ENCODE results near the gene SHF.

- TF ChIP-seq, protein P1, sequence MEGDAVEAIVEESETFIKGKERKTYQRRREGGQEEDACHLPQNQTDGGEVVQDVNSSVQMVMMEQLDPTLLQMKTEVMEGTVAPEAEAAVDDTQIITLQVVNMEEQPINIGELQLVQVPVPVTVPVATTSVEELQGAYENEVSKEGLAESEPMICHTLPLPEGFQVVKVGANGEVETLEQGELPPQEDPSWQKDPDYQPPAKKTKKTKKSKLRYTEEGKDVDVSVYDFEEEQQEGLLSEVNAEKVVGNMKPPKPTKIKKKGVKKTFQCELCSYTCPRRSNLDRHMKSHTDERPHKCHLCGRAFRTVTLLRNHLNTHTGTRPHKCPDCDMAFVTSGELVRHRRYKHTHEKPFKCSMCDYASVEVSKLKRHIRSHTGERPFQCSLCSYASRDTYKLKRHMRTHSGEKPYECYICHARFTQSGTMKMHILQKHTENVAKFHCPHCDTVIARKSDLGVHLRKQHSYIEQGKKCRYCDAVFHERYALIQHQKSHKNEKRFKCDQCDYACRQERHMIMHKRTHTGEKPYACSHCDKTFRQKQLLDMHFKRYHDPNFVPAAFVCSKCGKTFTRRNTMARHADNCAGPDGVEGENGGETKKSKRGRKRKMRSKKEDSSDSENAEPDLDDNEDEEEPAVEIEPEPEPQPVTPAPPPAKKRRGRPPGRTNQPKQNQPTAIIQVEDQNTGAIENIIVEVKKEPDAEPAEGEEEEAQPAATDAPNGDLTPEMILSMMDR (IDR thresholded peaks at IDR 0.05; ENCODE audit: low read depth, low read length, poor library complexity, severe bottlenecking): no peak
- no peak for TF ChIP-seq EZH2phosphoT487 (IDR thresholded peaks at IDR 0.05; ENCODE audit: borderline replicate concordance, low read length)
Measured at GRCh38 chr15:45122719-45123118, 65.0 kb downstream of the SHF start.
